ENCODE measurements around the gene PDGFB. TPM values are rescaled to one million over a fixed set of nuclear protein-coding genes. Genes with fewer than 3 reads are reported as not detected.

PDGFB gene
- total and polyA plus RNA-seq, 2 experiments from 2014 or later = 2.5 to 4.3 TPM

- 63% methylated on average over 23 of the region's 23 CpGs for WGBS (ENCODE audit: low lambda C conversion rate, missing lambda C conversion rate)
- Histone ChIP-seq H3K4me1 (ENCODE audit: insufficient read depth) (no peaks in the 10 kb centered on the region), H3K9me3 (ENCODE audit: low read depth) (no peaks in the 10 kb centered on the region), H3K36me3 (replicated peaks; ENCODE audit: insufficient read depth, low read depth) (no peaks in the 10 kb centered on the region), H3K27me3 (no peaks in the 10 kb centered on the region), H3K27ac (no peak overlapping the region), H2AFZ (no peak overlapping the region), H3K79me2 (no peaks in the 10 kb centered on the region), H3K4me2 (no peak overlapping the region), H3K4me3 (no peak overlapping the region), H3K9me2 (replicated peaks; ENCODE audit: insufficient read depth) (no peaks in the 10 kb centered on the region), H4K20me1 (ENCODE audit: insufficient read depth, poor library complexity, severe bottlenecking) (no peaks in the 10 kb centered on the region)
- TF ChIP-seq EZH2phosphoT487 (IDR thresholded peaks at IDR 0.05; ENCODE audit: low read depth, severe bottlenecking, unreplicated experiment) (no peak), CTCF (IDR thresholded peaks at IDR 0.05; ENCODE audit: poor library complexity) (no peak), EZH2 (IDR thresholded peaks at IDR 0.05; ENCODE audit: borderline replicate concordance) (no peak)
- no peak for DNase-seq (ENCODE audit: low spot score)
Measured at GRCh38 chr22:39279170-39279850, 34.5 kb upstream of the PDGFB start.

GRCh38 chr22:39278040-39278439 lies 33.3 kb upstream of the PDGFB start:
- DNase-seq (ENCODE audit: low spot score) = no peak
- Histone ChIP-seq H3K27ac (no peak overlapping the region), H3K36me3 (replicated peaks; ENCODE audit: insufficient read depth, low read depth) (no peaks in the 10 kb centered on the region), H3K4me3 (no peak overlapping the region), H3K79me2 (no peaks in the 10 kb centered on the region), H3K4me2 (no peak overlapping the region), H2AFZ (no peak overlapping the region), H3K4me1 (ENCODE audit: insufficient read depth) (no peaks in the 10 kb centered on the region), H3K27me3 (no peaks in the 10 kb centered on the region), H4K20me1 (ENCODE audit: insufficient read depth, poor library complexity, severe bottlenecking) (no peaks in the 10 kb centered on the region), H3K9me2 (replicated peaks; ENCODE audit: insufficient read depth) (no peaks in the 10 kb centered on the region), H3K9me3 (ENCODE audit: low read depth) (no peaks in the 10 kb centered on the region)
- no peak for TF ChIP-seq EZH2phosphoT487 (IDR thresholded peaks at IDR 0.05; ENCODE audit: low read depth, severe bottlenecking, unreplicated experiment)
- TF ChIP-seq CTCF (IDR thresholded peaks at IDR 0.05; ENCODE audit: poor library complexity) = no peak
- TF ChIP-seq EZH2 (IDR thresholded peaks at IDR 0.05; ENCODE audit: borderline replicate concordance) = no peak
- WGBS (ENCODE audit: low lambda C conversion rate, missing lambda C conversion rate) = 91% methylated on average over 13 of the region's 13 CpGs

GRCh38 chr22:39277142-39277607 lies 32.4 kb upstream of the PDGFB start:
- H3K79me2 ChIP-seq = no peaks in the 10 kb centered on the region
- TF ChIP-seq EZH2phosphoT487 (IDR thresholded peaks at IDR 0.05; ENCODE audit: low read depth, severe bottlenecking, unreplicated experiment) (no peak), EZH2 (IDR thresholded peaks at IDR 0.05; ENCODE audit: borderline replicate concordance) (no peak), CTCF (IDR thresholded peaks at IDR 0.05; ENCODE audit: poor library complexity) (no peak)
- H3K4me3 ChIP-seq = no peak overlapping the region
- no peak overlapping the region for H3K27ac ChIP-seq
- no peaks in the 10 kb centered on the region for H3K9me3 ChIP-seq (ENCODE audit: low read depth)
- WGBS (ENCODE audit: low lambda C conversion rate, missing lambda C conversion rate) = 90% methylated on average over 6 of the region's 6 CpGs
- H3K36me3 ChIP-seq (replicated peaks; ENCODE audit: insufficient read depth, low read depth) = no peaks in the 10 kb centered on the region
- H3K9me2 ChIP-seq (replicated peaks; ENCODE audit: insufficient read depth) = no peaks in the 10 kb centered on the region
- no peak overlapping the region for H3K4me2 ChIP-seq
- H3K27me3 ChIP-seq = no peaks in the 10 kb centered on the region
- DNase-seq (ENCODE audit: low spot score) = no peak
- H3K4me1 ChIP-seq (ENCODE audit: insufficient read depth) = no peaks in the 10 kb centered on the region
- H2AFZ ChIP-seq = no peak overlapping the region
- no peaks in the 10 kb centered on the region for H4K20me1 ChIP-seq (ENCODE audit: insufficient read depth, poor library complexity, severe bottlenecking)

Data from hepatocyte (in vitro differentiated cells).